Measurements from ENCODE around the gene CETN1. TPM values are rescaled to one million over a fixed set of nuclear protein-coding genes. Genes with fewer than 3 reads are reported as not detected.

Gene CETN1
- total RNA-seq, 2 experiments from 2014 or later: not detected

GRCh38 chr18:570697-571096 is 9.5 kb upstream of the CETN1 start:
- CTCF ChIA-PET: no interaction called here
- H3K9me3 Mint-ChIP-seq (ENCODE audit: low read depth): no peaks in the 10 kb centered on the region
- H3K36me3 Mint-ChIP-seq: no peaks in the 10 kb centered on the region
- ATAC-seq (no peak), DNase-seq (no peak)
- no peaks in the 10 kb centered on the region for H3K4me1 Mint-ChIP-seq
- H3K27ac Mint-ChIP-seq: no peak overlapping the region
- peaks cover 24% of the 10 kb centered on the region for H3K27me3 Mint-ChIP-seq
- no peak overlapping the region for H3K4me3 Mint-ChIP-seq

GRCh38 chr18:572091-572830 is 7.9 kb upstream of the CETN1 start:
- Mint-ChIP-seq H3K36me3 (no peaks in the 10 kb centered on the region), H3K4me1 (no peaks in the 10 kb centered on the region), H3K9me3 (ENCODE audit: low read depth) (no peaks in the 10 kb centered on the region), H3K27ac (no peak overlapping the region), H3K27me3 (peaks cover 22% of the 10 kb centered on the region), H3K4me3 (no peak overlapping the region)
- ATAC-seq (no peak), DNase-seq (no peak)
- CTCF ChIA-PET: interaction anchor here (1.0 kb wide), 1 partner anchor 12 kb away, joined by 3 read pairs; no protein-coding TSS in a partner anchor

GRCh38 chr18:572831-573289 is 7.3 kb upstream of the CETN1 start:
- H3K4me1 Mint-ChIP-seq: no peaks in the 10 kb centered on the region
- CTCF ChIA-PET: interaction anchor here (1.0 kb wide), 1 partner anchor 12 kb away, joined by 3 read pairs; no protein-coding TSS in a partner anchor
- DNase-seq (no peak), ATAC-seq (no peak)
- H3K4me3 Mint-ChIP-seq: no peak overlapping the region
- H3K27ac Mint-ChIP-seq: no peak overlapping the region
- H3K9me3 Mint-ChIP-seq (ENCODE audit: low read depth): no peaks in the 10 kb centered on the region
- peaks cover 20% of the 10 kb centered on the region for H3K27me3 Mint-ChIP-seq
- no peaks in the 10 kb centered on the region for H3K36me3 Mint-ChIP-seq

GRCh38 chr18:573385-573784 is 6.8 kb upstream of the CETN1 start:
- H3K27me3 Mint-ChIP-seq: peaks cover 21% of the 10 kb centered on the region
- no peaks in the 10 kb centered on the region for H3K36me3 Mint-ChIP-seq
- no peaks in the 10 kb centered on the region for H3K9me3 Mint-ChIP-seq (ENCODE audit: low read depth)
- CTCF ChIA-PET: no interaction called here
- no peak overlapping the region for H3K4me3 Mint-ChIP-seq
- no peak overlapping the region for H3K27ac Mint-ChIP-seq
- DNase-seq (no peak), ATAC-seq (no peak)
- no peaks in the 10 kb centered on the region for H3K4me1 Mint-ChIP-seq

GRCh38 chr18:574149-574860 is 5.9 kb upstream of the CETN1 start:
- CTCF ChIA-PET: interaction anchor here (2.0 kb wide), 1 partner anchor 11 kb away, joined by 5 read pairs; no protein-coding TSS in a partner anchor
- no peaks in the 10 kb centered on the region for H3K4me1 Mint-ChIP-seq
- no peaks in the 10 kb centered on the region for H3K9me3 Mint-ChIP-seq (ENCODE audit: low read depth)
- no peak for ATAC-seq
- H3K27me3 Mint-ChIP-seq: peaks cover 21% of the 10 kb centered on the region
- H3K4me3 Mint-ChIP-seq: no peak overlapping the region
- DNase-seq: no peak
- H3K27ac Mint-ChIP-seq: no peak overlapping the region
- no peaks in the 10 kb centered on the region for H3K36me3 Mint-ChIP-seq

- H3K36me3 Mint-ChIP-seq: no peaks in the 10 kb centered on the region
- H3K9me3 Mint-ChIP-seq (ENCODE audit: low read depth): no peaks in the 10 kb centered on the region
- no peaks in the 10 kb centered on the region for H3K4me1 Mint-ChIP-seq
- H3K27ac Mint-ChIP-seq: no peak overlapping the region
- CTCF ChIA-PET: interaction anchor here (2.0 kb wide), 1 partner anchor 10 kb away, joined by 5 read pairs; no protein-coding TSS in a partner anchor
- peaks cover 21% of the 10 kb centered on the region for H3K27me3 Mint-ChIP-seq
- no peak for DNase-seq
- no peak for ATAC-seq
- H3K4me3 Mint-ChIP-seq: no peak overlapping the region
Measured at GRCh38 chr18:574865-575645, 5.1 kb upstream of the CETN1 start.

GRCh38 chr18:576924-577323 is 3.3 kb upstream of the CETN1 start:
- Mint-ChIP-seq H3K36me3 (no peaks in the 10 kb centered on the region), H3K27me3 (peaks cover 20% of the 10 kb centered on the region), H3K27ac (no peak overlapping the region), H3K4me3 (no peak overlapping the region), H3K9me3 (ENCODE audit: low read depth) (no peaks in the 10 kb centered on the region), H3K4me1 (no peaks in the 10 kb centered on the region)
- ATAC-seq: no peak
- no peak for DNase-seq
- CTCF ChIA-PET: interaction anchor here (1.4 kb wide), 1 partner anchor 47 kb away, joined by 3 read pairs; no protein-coding TSS in a partner anchor

GRCh38 chr18:577643-578375 is 2.4 kb upstream of the CETN1 start:
- ATAC-seq (no peak), DNase-seq (no peak)
- Mint-ChIP-seq H3K27ac (no peak overlapping the region), H3K27me3 (peaks cover 17% of the 10 kb centered on the region), H3K36me3 (no peaks in the 10 kb centered on the region), H3K4me1 (no peaks in the 10 kb centered on the region), H3K4me3 (no peak overlapping the region), H3K9me3 (ENCODE audit: low read depth) (no peaks in the 10 kb centered on the region)
- CTCF ChIA-PET: interaction anchor here (1.4 kb wide), 1 partner anchor 46 kb away, joined by 3 read pairs; no protein-coding TSS in a partner anchor

- CTCF ChIA-PET: no interaction called here
- Mint-ChIP-seq H3K27ac (no peak overlapping the region), H3K27me3 (peaks cover 7% of the 10 kb centered on the region), H3K4me1 (no peaks in the 10 kb centered on the region), H3K36me3 (no peaks in the 10 kb centered on the region), H3K4me3 (no peak overlapping the region), H3K9me3 (ENCODE audit: low read depth) (no peaks in the 10 kb centered on the region)
- no peak for ATAC-seq
- DNase-seq: no peak
Measured at GRCh38 chr18:579238-579637, 942 bp upstream of the CETN1 start.

GRCh38 chr18:581096-581495 is 916 bp downstream of the CETN1 start:
- DNase-seq (no peak), ATAC-seq (no peak)
- no peak overlapping the region for H3K4me3 Mint-ChIP-seq
- peaks cover 3% of the 10 kb centered on the region for H3K27me3 Mint-ChIP-seq
- H3K27ac Mint-ChIP-seq: no peak overlapping the region
- H3K9me3 Mint-ChIP-seq (ENCODE audit: low read depth): no peaks in the 10 kb centered on the region
- CTCF ChIA-PET: no interaction called here
- no peaks in the 10 kb centered on the region for H3K4me1 Mint-ChIP-seq
- H3K36me3 Mint-ChIP-seq: no peaks in the 10 kb centered on the region

GRCh38 chr18:582465-582864 is 2.3 kb downstream of the CETN1 start:
- H3K27me3 Mint-ChIP-seq: peaks cover 3% of the 10 kb centered on the region
- CTCF ChIA-PET: no interaction called here
- no peaks in the 10 kb centered on the region for H3K36me3 Mint-ChIP-seq
- H3K4me1 Mint-ChIP-seq: no peaks in the 10 kb centered on the region
- DNase-seq (no peak), ATAC-seq (no peak)
- H3K9me3 Mint-ChIP-seq (ENCODE audit: low read depth): no peaks in the 10 kb centered on the region
- H3K27ac Mint-ChIP-seq: no peak overlapping the region
- H3K4me3 Mint-ChIP-seq: no peak overlapping the region

GRCh38 chr18:595068-595467 is 14.9 kb downstream of the CETN1 start:
- Mint-ChIP-seq H3K4me3 (no peak overlapping the region), H3K9me3 (ENCODE audit: low read depth) (peaks cover 3% of the 10 kb centered on the region), H3K27ac (no peak overlapping the region), H3K4me1 (peaks cover 8% of the 10 kb centered on the region), H3K27me3 (peaks cover 35% of the 10 kb centered on the region), H3K36me3 (no peaks in the 10 kb centered on the region)
- ATAC-seq (no peak), DNase-seq (no peak)
- CTCF ChIA-PET: no interaction called here

GRCh38 chr18:595571-595970 is 15.4 kb downstream of the CETN1 start:
- no peak overlapping the region for H3K27ac Mint-ChIP-seq
- ATAC-seq (no peak), DNase-seq (no peak)
- H3K4me3 Mint-ChIP-seq: no peak overlapping the region
- no peaks in the 10 kb centered on the region for H3K9me3 Mint-ChIP-seq (ENCODE audit: low read depth)
- CTCF ChIA-PET: no interaction called here
- peaks cover 8% of the 10 kb centered on the region for H3K4me1 Mint-ChIP-seq
- H3K27me3 Mint-ChIP-seq: peaks cover 35% of the 10 kb centered on the region
- H3K36me3 Mint-ChIP-seq: no peaks in the 10 kb centered on the region

Data from activated CD8-positive, alpha-beta memory T cell treated with anti-CD3 and anti-CD28 coated beads, Interleukin-2, amount 10 ng/mL, durations not matched to agents 7 days and 5 days (primary cell).